Central memory CD8-positive, alpha-beta T cell (primary cell): ENCODE measurements around the gene DAAM2.

ENCODE experiments used
- ATAC-seq: fragments of 150-1000 bp; cut with Tn5 transposase; replicated peaks from 2 replicates; pipeline ENCODE4 v1.10.0; 2022; ENCODE audit warnings: mild to moderate bottlenecking, moderate FRiP score, moderate number of reproducible peaks; ENCODE audit not compliant: poor library complexity, severe bottlenecking; ENCODE audit errors: extremely low read depth
- DNase-seq, 2 donors: peaks; one replicate each; pipeline ENCODE4 v3.0.0; 2021; ENCODE audit warnings: low spot score in 2 of 2
- H3K27ac Mint-ChIP-seq: one replicate; pipeline ENCODE4 v1.8.0; 2022; ENCODE audit warnings: low read depth, mild to moderate bottlenecking, moderate library complexity, mixed read lengths
- H3K27me3 Mint-ChIP-seq: one replicate; pipeline ENCODE4 v1.8.0; 2022; ENCODE audit warnings: mixed read lengths
- H3K36me3 Mint-ChIP-seq: one replicate; pipeline ENCODE4 v1.8.0; 2022; ENCODE audit warnings: mild to moderate bottlenecking, moderate library complexity, mixed read lengths; ENCODE audit not compliant: insufficient read depth
- H3K4me1 Mint-ChIP-seq: one replicate; pipeline ENCODE4 v1.8.0; 2022; ENCODE audit warnings: mixed read lengths
- H3K4me3 Mint-ChIP-seq: one replicate; pipeline ENCODE4 v1.8.0; 2022; ENCODE audit warnings: mild to moderate bottlenecking, moderate library complexity, mixed read lengths
- H3K9me3 Mint-ChIP-seq: one replicate; pipeline ENCODE4 v1.8.0; 2022; ENCODE audit warnings: mixed read lengths

Gene DAAM2

DNA sequence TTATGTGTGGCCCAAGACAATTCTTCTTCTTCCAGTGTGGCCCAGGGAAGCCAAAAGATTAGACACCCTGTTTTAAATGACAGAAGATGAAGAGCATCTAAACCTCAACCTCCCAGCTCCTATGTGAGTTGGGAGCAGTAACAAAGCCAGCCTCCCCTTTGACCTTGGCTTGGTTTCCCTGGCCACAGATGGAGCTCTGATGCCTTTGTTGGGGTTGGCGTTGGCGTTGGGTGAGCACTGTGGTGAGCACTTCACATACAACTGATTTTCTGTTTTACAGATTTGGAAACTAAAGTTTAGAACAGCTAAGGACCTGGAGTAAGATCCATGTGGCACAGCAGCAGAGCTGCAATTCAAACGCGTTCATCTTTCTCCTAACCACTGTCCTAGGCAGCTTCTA, 22.1 kb downstream of the DAAM2 start:
- ATAC-seq: no peak
- DNase-seq: no peak
- H3K4me1 Mint-ChIP-seq: no peaks in the 10 kb centered on the region
- H3K27me3 Mint-ChIP-seq: peaks cover 46% of the 10 kb centered on the region
- H3K27ac Mint-ChIP-seq: no peak overlapping the region
- H3K36me3 Mint-ChIP-seq: no peaks in the 10 kb centered on the region
- H3K4me3 Mint-ChIP-seq: no peak overlapping the region
- H3K9me3 Mint-ChIP-seq: no peaks in the 10 kb centered on the region

DNA sequence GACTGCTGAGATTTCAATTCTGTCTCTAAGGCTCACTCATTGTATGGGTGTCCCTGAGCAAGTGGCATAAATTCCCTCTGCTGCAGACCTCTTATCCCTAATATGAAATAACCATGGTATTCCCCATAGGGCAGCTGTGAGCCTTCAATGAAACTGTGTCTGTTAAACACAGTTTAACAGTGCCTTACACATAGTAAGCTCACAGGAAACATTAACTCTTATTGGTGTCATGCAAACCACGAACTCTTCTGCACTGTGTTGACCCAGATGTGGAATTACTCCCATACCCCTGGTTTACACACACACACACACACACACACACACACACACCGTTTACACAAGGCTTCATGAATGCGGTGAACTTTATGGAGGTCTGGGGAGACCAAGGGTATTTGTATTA, 23.2 kb downstream of the DAAM2 start:
- Mint-ChIP-seq H3K27ac (no peak overlapping the region), H3K4me3 (no peak overlapping the region), H3K4me1 (no peaks in the 10 kb centered on the region), H3K36me3 (peaks cover 1% of the 10 kb centered on the region), H3K27me3 (peaks cover 39% of the 10 kb centered on the region), H3K9me3 (no peaks in the 10 kb centered on the region)
- DNase-seq (no peak), ATAC-seq (no peak)

DNA sequence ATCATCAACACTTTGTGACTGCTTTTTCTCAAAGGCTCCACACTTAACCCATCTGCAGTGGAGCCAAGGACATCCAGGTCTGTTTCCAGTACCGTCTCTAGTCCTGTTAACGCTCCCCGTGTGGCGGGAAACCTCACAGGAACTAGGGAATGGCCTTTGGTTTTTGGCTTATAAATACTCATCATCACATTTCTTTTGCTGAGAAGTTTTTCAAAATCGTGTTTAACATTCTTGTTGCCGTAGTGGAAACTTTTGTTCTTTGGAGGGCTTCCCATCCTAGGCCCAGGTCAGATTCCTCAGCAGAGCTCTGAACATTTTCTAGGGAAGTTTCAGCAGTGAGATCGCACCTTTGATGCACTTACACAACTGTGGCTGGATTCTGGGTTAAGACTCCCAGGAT, 24.6 kb downstream of the DAAM2 start:
- no peaks in the 10 kb centered on the region for H3K4me1 Mint-ChIP-seq
- DNase-seq (no peak), ATAC-seq (no peak)
- H3K27me3 Mint-ChIP-seq: peaks cover 47% of the 10 kb centered on the region
- no peaks in the 10 kb centered on the region for H3K9me3 Mint-ChIP-seq
- H3K36me3 Mint-ChIP-seq: peaks cover 1% of the 10 kb centered on the region
- no peak overlapping the region for H3K4me3 Mint-ChIP-seq
- H3K27ac Mint-ChIP-seq: no peak overlapping the region

DNA sequence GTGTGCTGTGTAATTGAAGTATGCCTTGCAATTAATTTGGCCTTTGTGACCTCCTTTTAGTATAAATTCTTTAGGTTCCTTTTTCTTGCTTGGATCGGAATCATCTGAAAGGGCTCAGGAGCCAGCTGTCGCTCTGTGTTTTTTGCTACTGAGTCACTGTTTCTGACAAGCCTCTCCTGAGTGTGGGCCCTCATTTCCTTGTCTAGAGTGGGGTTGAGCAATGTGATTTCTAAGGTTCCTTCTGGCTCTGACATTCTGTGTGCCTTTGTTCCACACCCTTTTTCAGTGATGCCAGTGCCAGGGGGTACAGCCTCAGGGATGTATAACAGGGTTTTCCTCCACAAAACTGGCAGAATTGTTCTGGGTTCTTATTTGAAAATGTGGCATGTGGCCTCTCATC, 26.5 kb downstream of the DAAM2 start:
- Mint-ChIP-seq H3K9me3 (no peaks in the 10 kb centered on the region), H3K36me3 (peaks cover 1% of the 10 kb centered on the region), H3K4me3 (no peak overlapping the region), H3K27me3 (peaks cover 34% of the 10 kb centered on the region), H3K27ac (no peak overlapping the region), H3K4me1 (no peaks in the 10 kb centered on the region)
- DNase-seq: no peak
- ATAC-seq: no peak

DNA sequence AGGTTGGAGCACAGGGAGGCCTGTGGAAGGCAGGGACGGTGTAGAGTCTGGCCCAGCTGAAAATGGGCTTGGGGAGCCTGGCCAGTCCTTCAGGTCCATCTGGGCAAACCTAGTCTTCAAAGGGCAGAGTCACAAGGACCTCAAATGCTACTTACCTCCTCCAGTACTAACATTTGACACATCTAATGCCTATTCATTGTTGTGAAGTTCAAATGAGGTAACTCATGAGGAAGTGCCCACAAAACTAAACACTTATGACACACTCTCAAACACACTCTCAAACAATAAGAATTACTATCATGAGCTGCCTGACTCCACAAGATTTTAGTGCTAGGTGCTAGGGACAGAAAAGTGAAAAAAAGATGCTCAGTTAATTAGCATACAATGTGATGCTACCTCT, 27.1 kb downstream of the DAAM2 start:
- H3K4me3 Mint-ChIP-seq: no peak overlapping the region
- ATAC-seq (no peak), DNase-seq (no peak)
- H3K36me3 Mint-ChIP-seq: peaks cover 1% of the 10 kb centered on the region
- H3K4me1 Mint-ChIP-seq: no peaks in the 10 kb centered on the region
- H3K9me3 Mint-ChIP-seq: no peaks in the 10 kb centered on the region
- H3K27ac Mint-ChIP-seq: no peak overlapping the region
- H3K27me3 Mint-ChIP-seq: peaks cover 28% of the 10 kb centered on the region

DNA sequence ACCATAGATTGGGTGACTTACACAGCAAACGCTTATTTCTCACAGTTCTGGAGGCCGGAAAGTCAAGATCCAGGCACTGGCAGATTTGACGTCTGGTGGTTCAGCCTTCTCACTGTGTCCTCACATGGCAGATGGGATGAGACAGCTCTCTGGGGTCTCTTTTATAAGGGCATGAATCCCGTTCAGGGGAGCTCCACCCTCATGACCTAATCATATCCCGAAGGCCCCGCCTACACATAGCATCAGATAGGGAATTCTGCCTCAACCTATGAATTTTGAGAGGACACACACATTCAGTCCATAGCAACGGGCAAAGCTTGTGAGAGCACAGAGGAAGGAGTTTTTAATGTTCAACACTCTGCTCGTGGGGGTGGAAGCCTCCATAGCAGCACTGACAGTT, 27.5 kb downstream of the DAAM2 start:
- Mint-ChIP-seq H3K36me3 (peaks cover 1% of the 10 kb centered on the region), H3K4me3 (no peak overlapping the region), H3K27me3 (peaks cover 24% of the 10 kb centered on the region), H3K4me1 (no peaks in the 10 kb centered on the region), H3K27ac (no peak overlapping the region), H3K9me3 (no peaks in the 10 kb centered on the region)
- ATAC-seq (no peak), DNase-seq (no peak)

DNA sequence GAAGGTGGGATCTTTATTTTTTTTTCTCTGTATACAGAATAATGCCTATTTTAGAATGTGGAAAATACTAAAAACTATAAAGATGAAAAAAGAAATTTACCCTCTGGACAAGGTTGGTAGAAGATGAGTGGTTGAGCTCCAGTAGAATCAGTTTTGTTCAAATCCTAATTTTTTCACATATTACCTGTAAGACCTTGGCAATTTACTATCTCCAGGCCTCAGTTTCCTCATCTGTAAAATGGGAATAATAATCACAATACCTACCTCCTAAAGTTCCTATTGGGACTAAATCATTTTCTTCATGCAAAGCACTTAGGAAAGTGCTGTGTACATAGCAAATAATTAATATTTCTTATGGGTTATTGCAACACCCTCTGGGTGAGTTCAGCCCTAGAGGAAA, 28.4 kb downstream of the DAAM2 start:
- no peak for ATAC-seq
- no peaks in the 10 kb centered on the region for H3K4me1 Mint-ChIP-seq
- no peak for DNase-seq
- H3K27ac Mint-ChIP-seq: no peak overlapping the region
- H3K27me3 Mint-ChIP-seq: peaks cover 19% of the 10 kb centered on the region
- H3K9me3 Mint-ChIP-seq: no peaks in the 10 kb centered on the region
- H3K4me3 Mint-ChIP-seq: no peak overlapping the region
- peaks cover 1% of the 10 kb centered on the region for H3K36me3 Mint-ChIP-seq

DNA sequence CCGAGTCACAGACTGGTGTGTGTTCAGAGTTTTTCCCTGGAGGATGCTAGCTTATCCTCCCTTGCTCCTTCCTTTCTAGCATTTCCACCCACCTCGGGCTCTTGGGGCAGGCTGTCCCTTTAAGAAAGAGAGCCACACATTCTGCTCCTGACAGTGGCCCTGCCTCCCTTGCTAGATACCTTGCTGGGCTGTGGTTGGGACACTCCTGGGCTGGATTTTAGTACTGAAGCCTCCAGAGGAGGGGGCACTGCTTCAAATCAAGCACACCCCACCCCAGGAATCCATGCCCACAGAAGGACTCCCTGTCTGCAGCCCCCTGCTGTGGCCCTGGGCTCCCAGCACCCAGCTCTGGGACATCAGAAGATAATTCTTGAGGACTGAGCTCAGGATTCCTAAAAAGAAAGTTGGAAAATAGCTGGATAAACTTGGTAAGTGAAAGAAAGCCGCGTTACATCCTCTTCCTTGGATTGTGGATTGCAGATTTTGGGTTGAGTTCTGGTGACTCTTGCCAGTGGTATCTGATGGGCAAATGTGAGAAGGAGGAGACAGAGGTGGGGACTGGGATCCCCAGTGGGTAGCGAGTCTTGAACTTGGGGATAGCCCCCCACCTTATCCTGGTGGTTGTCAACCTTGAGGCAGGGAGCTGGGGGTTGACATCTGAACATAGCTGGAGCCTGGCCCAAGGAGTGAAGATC, 29.0 kb downstream of the DAAM2 start:
- H3K27me3 Mint-ChIP-seq: peaks cover 19% of the 10 kb centered on the region

DNA sequence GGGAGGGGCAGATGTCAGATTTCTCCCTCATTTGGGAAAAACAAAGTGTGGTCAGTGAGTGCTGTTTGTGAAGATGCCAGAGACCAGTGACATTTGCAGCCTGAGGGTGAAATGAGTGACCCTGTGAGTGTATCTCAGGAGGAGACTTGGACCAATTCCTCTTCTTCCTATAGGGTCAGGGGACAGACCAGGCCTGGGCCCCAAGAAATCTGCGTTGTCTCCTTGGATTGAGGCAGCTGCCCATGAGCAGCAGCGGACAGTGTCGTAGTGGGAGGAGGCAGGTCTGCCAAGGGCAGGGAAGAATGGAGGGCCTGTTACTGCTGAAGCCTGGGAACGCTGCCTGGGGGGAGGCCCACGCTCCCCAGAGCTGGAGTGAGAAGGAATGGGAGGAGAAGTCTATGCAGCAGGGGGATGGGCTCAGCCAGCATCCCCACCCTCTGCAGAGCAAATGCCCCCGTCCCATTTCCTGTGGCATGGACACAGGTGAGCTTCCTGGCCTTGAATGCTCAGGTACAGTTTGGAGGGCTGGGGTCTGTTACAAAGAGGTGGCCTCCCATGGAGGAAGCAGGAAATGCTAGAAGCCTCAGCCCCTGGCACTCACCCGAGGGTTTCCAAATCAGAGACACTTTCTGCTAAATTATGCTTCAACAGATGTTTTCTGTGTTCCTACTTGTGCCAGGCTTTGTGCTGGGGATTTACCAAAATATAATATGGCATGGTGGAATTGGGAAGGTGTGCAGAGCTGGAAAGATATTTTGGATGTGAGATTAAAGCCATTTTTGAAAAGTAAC, 29.8 kb downstream of the DAAM2 start:
- Mint-ChIP-seq H3K27ac (no peak overlapping the region), H3K4me3 (no peak overlapping the region), H3K9me3 (no peaks in the 10 kb centered on the region), H3K4me1 (no peaks in the 10 kb centered on the region), H3K27me3 (peaks cover 19% of the 10 kb centered on the region), H3K36me3 (peaks cover 1% of the 10 kb centered on the region)
- ATAC-seq (no peak), DNase-seq (no peak)

More for the DNA sequence above, 29.0 kb downstream of the DAAM2 start:
- Mint-ChIP-seq H3K36me3 (peaks cover 1% of the 10 kb centered on the region), H3K4me1 (no peaks in the 10 kb centered on the region), H3K4me3 (no peak overlapping the region), H3K9me3 (no peaks in the 10 kb centered on the region), H3K27ac (no peak overlapping the region)
- no peak for DNase-seq
- no peak for ATAC-seq

DNA sequence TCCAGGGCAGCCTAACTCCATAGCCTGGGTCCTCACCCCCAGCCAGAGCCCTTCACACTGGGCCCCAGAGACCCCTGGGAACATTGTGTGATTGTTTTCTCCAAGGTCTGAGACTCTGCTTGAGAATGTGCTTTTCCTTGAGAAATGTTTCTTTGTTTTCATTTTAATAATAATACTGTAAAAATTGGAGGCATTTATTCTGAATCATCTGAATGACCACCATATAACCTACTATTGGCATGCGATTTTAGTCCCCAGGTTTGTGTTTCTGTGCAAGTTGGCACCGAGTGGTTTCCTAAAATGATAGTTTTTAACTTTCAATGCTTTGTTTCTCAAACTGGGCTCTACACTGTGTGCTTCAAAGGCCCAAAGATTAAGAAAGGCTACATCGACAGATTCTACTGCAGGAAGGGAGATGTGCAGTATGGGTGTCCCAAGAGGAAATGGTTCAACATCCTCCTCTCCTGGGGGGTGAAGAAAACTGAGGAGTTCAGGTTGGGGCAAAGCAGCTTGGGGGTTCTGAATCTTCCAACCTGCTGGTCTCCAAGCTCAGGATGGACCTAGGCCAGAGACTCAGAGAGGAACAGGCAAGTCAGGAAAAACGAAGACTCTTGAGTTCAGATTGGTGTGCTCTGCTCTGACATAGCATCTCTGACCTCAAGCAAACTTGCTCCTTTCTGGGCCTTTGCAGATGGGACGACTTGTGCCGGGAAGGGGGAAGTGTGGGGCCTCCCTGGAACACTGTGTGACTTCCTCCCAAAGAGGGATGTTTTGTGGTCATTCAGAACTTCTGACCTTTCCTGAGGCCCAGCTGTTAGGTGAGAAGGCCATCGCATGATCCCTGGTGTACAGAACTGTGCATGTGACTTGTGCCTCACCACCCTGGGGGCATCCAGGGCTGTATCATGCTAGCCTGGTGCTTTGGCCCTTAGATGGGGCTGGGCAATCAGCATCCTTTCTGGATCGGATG, 31.0 kb downstream of the DAAM2 start:
- Mint-ChIP-seq H3K27ac (no peak overlapping the region), H3K9me3 (no peaks in the 10 kb centered on the region), H3K4me3 (no peak overlapping the region), H3K4me1 (no peaks in the 10 kb centered on the region), H3K36me3 (peaks cover 1% of the 10 kb centered on the region), H3K27me3 (peaks cover 28% of the 10 kb centered on the region)
- ATAC-seq: no peak
- no peak for DNase-seq

DNA sequence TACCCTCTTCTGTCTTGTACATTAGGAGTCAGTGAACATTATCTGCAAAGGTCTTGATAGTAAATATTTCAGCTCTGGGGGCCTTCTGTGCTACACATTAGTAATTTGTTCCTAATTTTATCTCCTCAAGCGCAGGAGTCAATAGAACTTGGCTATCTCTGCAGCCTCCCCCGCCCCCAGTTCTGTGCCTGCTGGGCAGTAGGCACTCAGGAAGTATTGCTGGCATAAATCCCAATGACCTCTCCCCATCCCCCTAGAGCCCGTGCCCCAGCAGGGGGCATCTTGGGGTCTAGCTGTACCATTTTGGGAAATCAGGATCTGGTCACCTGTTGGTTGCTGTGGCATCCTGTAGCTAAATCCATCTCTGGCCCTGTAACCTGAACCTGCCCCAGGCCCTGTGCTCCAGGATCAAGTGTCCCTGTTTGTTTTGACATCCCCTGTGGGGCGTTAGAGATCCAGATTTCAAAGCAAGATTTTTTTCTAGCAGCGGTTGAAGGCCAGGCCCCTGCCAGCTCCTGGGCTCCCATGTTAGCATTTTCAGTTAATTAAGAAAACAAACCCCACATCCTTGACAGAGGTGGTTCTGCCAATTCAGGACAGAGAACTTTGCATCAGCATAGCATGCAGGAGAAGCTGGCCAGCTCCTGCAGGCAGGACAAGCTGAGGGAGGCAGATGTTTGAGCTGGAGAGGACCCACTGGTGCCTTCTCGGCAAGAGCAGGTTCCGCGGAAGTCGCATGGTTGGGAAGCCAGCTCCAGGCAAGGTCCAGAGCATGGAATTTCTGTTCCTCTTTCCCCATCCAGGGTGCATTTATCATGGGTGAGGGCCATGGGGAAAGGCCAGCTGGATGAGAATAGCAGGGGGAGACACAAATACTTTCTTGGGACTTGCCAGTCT, 32.1 kb downstream of the DAAM2 start:
- H3K9me3 Mint-ChIP-seq: no peaks in the 10 kb centered on the region
- DNase-seq (no peak), ATAC-seq (no peak)
- H3K27ac Mint-ChIP-seq: no peak overlapping the region
- H3K27me3 Mint-ChIP-seq: peaks cover 33% of the 10 kb centered on the region
- no peaks in the 10 kb centered on the region for H3K4me1 Mint-ChIP-seq
- no peak overlapping the region for H3K4me3 Mint-ChIP-seq
- peaks cover 1% of the 10 kb centered on the region for H3K36me3 Mint-ChIP-seq

DNA sequence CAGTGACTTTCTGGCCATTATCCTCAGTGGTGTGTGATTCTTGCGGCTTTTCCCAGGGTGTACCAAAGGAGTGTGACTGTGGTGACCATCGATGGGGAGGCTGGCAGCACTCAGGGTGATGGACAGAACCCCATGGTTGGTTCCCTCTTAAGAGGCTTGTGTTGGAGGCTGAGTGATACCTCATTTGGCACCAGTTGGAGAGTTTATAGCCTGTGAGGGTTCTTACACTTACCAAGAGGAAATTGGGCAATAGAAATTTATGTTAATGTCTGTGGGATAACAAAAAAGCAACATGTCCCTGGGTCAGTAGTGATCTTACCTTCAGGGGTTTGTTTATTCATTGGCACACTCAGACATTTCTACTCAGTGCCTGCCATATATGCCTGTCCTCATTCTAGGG, 37.2 kb downstream of the DAAM2 start:
- Mint-ChIP-seq H3K9me3 (no peaks in the 10 kb centered on the region), H3K27ac (no peak overlapping the region), H3K27me3 (peaks cover 47% of the 10 kb centered on the region), H3K4me1 (no peaks in the 10 kb centered on the region), H3K36me3 (no peaks in the 10 kb centered on the region), H3K4me3 (no peak overlapping the region)
- ATAC-seq (no peak), DNase-seq (no peak)
